Erythroblast (primary cell): ENCODE measurements around the gene FHOD1.

Source experiments
- GATA1 ChIP-seq: IDR thresholded peaks from 2 replicates; pipeline ENCODE4 v1.6.1; 2011; ENCODE audit warnings: low read depth, mild to moderate bottlenecking, control low read depth, low read length, moderate library complexity
- POLR2A ChIP-seq: IDR thresholded peaks from 2 replicates; pipeline ENCODE4 v1.6.1; 2011; ENCODE audit warnings: mild to moderate bottlenecking, low read length

DNA sequence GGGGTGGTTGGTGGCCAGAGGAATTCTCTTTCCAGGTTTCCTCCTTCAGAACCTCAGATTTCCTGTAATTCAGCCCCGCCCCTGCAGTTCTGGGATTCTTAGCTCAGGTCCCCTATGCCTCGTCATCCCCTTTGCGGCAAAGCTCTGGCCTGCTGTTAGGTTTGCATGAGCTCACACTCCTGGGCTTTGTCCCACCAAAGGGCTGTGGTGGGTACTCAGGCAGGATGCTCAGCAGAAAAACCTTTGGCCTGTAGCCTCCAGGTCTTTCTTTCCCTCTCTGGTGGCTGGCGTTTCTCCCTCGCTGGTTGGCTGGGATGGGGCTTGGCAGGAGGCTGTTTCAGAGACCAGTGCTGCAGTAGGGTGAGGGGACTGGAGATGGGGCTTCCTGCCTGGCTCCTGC, 22.5 kb upstream of the FHOD1 start:
- no peak for TF ChIP-seq POLR2A
- TF ChIP-seq GATA1, result no peak
